Endometrium (tissue), 2 donors: ENCODE results near the gene ARHGEF7.

ENCODE experiments used
- FAIRE-seq: peaks from 2 replicates; lab custom pipeline; 2012; peaks lifted over from hg19 to GRCh38; lab: Jason Lieb, UNC
- donor health status: control.
- donor health status: control.

Gene ARHGEF7

GRCh38 chr13:111346101-111346680, 231.1 kb downstream of the ARHGEF7 start:
- FAIRE-seq = no peak

GRCh38 chr13:111347438-111347837, 232.3 kb downstream of the ARHGEF7 start:
- no peak for FAIRE-seq

- FAIRE-seq = no peak
These were observed 238.4 kb downstream of the ARHGEF7 start for GRCh38 chr13:111353508-111353907.

- no peak for FAIRE-seq
These were observed 239.7 kb downstream of the ARHGEF7 start for GRCh38 chr13:111354789-111355188.
